HG03565 (cell line): Measurements from ENCODE around the gene GLOD4.
A peak's percentile ranks its signal among the peaks of the same experiment; 100 is the strongest.
"Not testable (repeated sequence)": the region's sequence is repeated elsewhere in the genome, so short reads cannot be mapped to it uniquely, and the experiment has no call there.

ENCODE experiments used
- ATAC-seq: cut with Tn5 transposase; IDR thresholded peaks from one replicate; pipeline ENCODE4 v1.9.1; 2021; ENCODE audit warnings: mild to moderate bottlenecking, moderate library complexity; ENCODE audit not compliant: unreplicated experiment

Gene GLOD4

DNA sequence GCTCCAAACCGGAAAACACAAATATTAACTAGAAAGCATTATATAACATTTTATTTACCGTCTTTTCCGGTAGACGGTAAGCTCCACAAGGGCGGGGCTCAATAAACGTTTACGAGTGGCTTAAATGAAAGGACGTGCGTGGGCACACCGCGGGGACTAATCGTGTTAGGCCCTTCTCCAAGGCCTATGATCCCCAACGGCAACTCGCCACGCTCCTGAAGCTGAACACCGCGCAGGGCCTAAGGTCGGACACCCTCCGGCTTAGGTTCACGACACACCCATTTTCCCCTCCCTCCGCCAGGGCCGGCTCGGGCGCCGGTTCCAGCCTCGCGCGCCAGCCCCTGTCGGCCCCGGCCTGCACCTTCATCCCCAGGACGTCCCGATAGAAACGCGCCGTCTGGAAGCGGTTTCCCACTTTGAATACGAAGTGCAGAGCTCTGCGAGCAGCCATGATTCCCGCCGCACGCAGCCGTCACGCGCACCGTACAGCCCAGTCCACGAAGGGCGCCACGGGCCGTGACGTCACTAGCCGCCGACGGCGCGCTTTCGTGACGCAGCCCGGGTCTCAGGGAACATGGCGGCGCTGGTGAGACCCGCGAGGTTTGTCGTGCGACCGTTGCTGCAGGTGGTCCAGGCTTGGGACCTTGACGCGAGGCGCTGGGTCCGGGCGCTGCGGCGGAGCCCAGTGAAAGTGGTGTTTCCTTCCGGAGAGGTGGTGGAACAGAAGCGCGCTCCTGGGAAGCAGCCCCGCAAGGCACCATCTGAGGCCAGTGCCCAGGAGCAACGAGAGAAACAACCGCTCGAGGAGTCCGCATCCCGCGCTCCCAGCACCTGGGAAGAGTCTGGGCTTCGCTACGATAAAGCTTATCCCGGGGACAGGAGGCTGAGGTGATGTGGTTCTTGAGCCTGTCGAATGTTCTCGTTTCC lies at the start of gene GLOD4, which contains the start of gene MRM3:
Gene GLOD4, minus strand, starts transcription at position 476 of the 927 bp plus-strand sequence. Its CDS starts 25 bp downstream, at position 451.
Gene MRM3, plus strand, starts transcription at position 549 of the 927 bp plus-strand sequence. Its CDS starts 26 bp downstream, at position 575.
- ATAC-seq: peak; percentile 72

GRCh38 chr17:830950-831349 lies 48.9 kb upstream of the GLOD4 start:
- no peak for ATAC-seq

- no peak for ATAC-seq
These were observed 48.3 kb upstream of the GLOD4 start for GRCh38 chr17:830381-830780.

GRCh38 chr17:829614-830013 lies 47.5 kb upstream of the GLOD4 start:
- ATAC-seq: not testable (repeated sequence)

GRCh38 chr17:828761-829160 lies 46.7 kb upstream of the GLOD4 start:
- ATAC-seq: no peak

DNA sequence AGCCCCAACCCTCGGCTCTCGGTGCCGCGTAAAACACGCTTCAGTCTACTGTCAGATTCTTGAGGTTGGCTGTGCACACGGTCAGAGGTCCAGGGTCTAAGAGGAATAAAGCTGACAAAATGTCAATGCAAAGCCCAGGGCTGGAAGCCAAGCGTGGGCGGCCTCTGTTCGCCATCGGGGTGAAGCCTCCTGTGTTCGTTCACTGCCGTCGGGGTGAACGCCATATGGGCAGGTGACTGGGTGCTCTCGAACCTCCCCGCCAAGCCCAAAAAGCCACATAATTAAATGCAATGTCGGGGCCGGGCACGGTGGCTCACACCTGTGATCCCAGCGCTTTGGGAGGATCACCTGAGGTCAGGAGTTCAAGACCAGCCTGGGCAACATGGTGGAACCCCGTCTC lies 44.7 kb upstream of the GLOD4 start:
- no peak for ATAC-seq

DNA sequence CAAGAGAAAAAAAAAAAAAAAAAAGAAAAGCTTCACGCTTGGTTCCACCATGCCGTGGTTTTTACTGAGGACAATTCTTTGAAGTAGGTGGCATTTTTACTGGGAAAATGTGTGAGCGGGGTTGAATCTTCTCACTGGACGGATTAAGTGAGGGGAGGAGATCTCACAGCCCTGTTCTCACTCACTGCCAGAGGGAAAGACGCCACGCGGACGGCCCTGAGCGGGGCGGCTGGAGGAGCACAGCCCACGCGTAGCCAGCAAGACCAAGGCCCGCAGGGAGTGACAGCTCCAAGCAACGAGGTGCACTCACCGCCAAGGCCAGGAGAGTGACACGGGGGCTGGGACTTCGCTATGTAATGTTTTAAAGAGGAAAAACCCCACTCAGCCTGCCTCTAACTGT lies 43.1 kb upstream of the GLOD4 start:
- ATAC-seq: no peak

DNA sequence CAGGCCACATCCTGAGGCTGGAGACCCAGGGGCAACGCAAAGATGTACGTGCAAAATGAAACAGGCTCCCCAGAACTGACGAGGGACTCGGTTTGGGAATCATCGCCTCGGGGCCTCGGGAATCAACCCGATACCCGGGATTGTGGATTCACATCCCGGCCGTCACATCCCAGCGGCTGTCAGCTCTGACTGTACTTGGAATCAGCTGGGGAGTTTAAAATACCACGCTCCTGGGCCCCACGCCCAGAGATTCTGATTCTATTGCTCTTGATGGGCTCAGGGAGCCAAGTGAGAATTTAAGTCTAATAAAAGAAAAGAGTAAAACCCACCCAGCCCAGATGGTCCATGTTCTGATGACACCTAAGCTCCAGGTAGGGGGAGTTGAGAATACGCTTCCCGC lies 42.3 kb upstream of the GLOD4 start:
- no peak for ATAC-seq

DNA sequence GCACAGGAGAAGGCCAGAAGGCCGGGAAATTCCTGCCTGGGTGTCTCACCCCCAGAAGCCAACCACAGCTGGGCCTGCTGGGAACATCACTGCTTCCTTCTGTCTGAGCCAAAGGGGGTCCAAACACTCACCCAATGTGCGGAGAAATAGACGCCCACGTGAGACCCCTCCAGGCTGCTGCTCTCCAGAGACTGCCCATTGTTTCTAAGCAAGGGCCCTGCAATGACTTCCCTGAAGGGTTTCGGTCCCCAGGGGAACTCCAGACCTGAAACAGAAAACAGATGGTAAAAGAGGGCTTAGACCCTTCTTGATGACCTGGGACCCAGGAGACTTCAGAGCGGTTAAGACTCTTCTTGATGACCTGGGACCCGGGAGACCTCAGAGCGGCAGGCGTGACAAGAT lies 41.4 kb upstream of the GLOD4 start:
- ATAC-seq: no peak

DNA sequence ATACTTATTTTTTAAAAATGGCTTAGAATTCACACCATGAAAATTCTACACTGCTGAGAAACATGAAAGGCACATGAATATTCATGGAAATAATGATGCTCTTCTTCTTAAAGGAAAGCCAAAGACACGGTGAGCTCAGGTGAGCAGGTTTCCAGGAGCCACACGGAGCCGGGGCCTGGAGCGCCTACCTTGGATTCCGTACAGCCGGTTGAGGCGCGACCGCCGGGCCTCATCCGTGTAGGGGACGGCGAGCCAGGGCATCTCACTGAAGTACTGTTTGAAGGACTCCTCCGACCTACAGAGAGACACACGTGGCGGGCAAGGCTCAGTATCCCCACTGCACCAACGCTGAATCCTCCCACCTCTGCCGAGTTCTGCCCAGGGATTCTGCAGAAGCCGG lies 37.2 kb upstream of the GLOD4 start:
- no peak for ATAC-seq

DNA sequence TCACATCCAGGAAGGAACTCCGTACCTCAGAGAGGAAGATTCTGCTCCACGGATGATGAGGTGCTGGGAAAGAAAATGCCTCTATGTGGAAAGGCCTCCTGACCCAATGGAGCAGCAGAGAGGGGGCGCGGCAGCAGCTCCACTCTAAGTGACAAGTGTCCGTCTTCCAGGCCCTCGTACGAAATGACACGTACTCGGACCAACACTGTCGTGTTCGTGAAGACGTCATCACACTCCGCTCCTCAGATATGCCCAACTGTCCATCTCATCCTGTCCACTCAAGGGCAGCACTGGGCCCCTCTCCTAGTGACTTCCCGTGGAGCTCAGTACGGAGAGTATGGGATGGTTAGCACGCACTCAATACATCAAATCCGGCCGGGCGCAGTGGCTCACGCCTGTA lies 32.3 kb upstream of the GLOD4 start:
- no peak for ATAC-seq

- no peak for ATAC-seq
These were observed 30.6 kb upstream of the GLOD4 start for GRCh38 chr17:812638-813204.

- ATAC-seq: no peak
These were observed 29.1 kb upstream of the GLOD4 start for GRCh38 chr17:811051-811784.

GRCh38 chr17:807523-808294 lies 25.6 kb upstream of the GLOD4 start:
- ATAC-seq: no peak

GRCh38 chr17:806781-807522 lies 24.9 kb upstream of the GLOD4 start:
- no peak for ATAC-seq

DNA sequence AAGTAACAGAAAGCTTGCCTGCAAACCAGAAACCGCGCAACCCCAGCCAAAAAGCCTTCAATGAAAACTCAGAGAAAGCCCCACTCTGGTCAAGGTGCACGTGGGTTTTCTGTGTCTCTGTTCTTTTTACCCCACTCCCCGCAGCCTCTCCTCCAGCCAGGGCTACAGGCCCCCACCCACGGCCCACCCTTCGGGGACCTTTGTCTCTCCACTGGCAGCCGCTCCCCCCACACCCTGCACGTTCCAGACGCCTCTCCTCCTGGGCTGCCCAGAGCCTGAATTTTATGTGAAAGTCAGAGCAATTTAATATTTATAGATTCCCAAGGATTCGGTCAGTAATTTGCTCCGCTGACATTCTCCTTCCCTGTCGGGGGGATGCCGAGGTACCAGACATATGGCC lies 24.3 kb upstream of the GLOD4 start:
- no peak for ATAC-seq

DNA sequence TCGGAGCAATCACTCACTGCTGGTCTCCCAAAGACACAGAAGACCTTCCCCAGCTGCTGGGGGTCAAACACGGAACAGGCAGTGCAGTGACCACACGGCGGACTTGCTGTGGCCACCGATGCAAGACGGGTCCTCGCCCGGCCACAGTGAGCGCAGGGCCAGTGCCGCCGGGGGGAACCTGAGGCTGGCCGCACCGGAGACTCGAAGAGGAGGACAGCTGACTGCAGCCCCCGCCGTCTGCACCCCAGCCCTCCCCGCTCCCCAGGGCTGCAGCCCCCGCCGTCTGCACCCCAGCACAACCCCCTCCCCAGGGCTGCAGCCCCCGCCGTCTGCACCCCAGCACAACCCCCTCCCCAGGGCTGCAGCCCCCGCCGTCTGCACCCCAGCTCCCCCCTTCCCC lies 23.8 kb upstream of the GLOD4 start:
- not testable (repeated sequence) for ATAC-seq

GRCh38 chr17:804541-805435 lies 22.7 kb upstream of the GLOD4 start:
- ATAC-seq: no peak
